K562 (cell line): Measurements from ENCODE around the gene FATE1.

Source experiments
- EGR1 ChIP-seq: fragments of 450-650 bp; conservative IDR thresholded peaks from 2 replicates; pipeline ENCODE4 v1.6.1; 2017; ENCODE audit warnings: mild to moderate bottlenecking
- HNRNPH1 ChIP-seq: fragments of 200-400 bp; formaldehyde crosslinking; optimal IDR thresholded peaks from 2 replicates; pipeline ENCODE3; 2017; ENCODE audit warnings: low read depth, mild to moderate bottlenecking, low read length, moderate library complexity
- MLLT1 ChIP-seq, 2 experiments: fragments of 450-650 bp; IDR thresholded peaks; 2 replicates each; pipeline ENCODE4 v1.6.1; 2016
- MXI1 ChIP-seq: IDR thresholded peaks from 2 replicates; pipeline ENCODE4 v1.6.1; 2011; ENCODE audit warnings: low read depth, mild to moderate bottlenecking, improper control_type of control experiment, low read length
- NCOA6 ChIP-seq: fragments of 450-650 bp; IDR thresholded peaks from 2 replicates; pipeline ENCODE4 v1.6.1; 2017; ENCODE audit warnings: mild to moderate bottlenecking
- SP2 ChIP-seq: IDR thresholded peaks from 2 replicates; pipeline ENCODE4 v1.6.1; 2011; ENCODE audit warnings: mild to moderate bottlenecking, low read depth, low read length, moderate library complexity; ENCODE audit not compliant: poor library complexity, severe bottlenecking; ENCODE audit errors: extremely low read depth
- SRF ChIP-seq, 2 experiments: fragments of 250-450, 450-650 bp in 1 of 2; sonication (Bioruptor Pico) in 1 of 2; sonication (generic) in 1 of 2; formaldehyde crosslinking; IDR thresholded peaks; 2 replicates each; pipeline versions ENCODE4 v1.5.0 to v1.5.1; 2020 to 2022; ENCODE audit warnings: mild to moderate bottlenecking in 1 of 2, missing genetic modification reagents in 1 of 2
- YBX1 ChIP-seq: fragments of 450-650 bp; IDR thresholded peaks from 2 replicates; pipeline ENCODE4 v1.7.1; 2016; ENCODE audit warnings: mild to moderate bottlenecking
- ZBTB7A ChIP-seq: IDR thresholded peaks from 2 replicates; pipeline ENCODE4 v1.6.1; 2011; ENCODE audit warnings: low read depth, mild to moderate bottlenecking, low read length, moderate library complexity, borderline replicate concordance; ENCODE audit not compliant: control insufficient read depth
- ZNF551 ChIP-seq: fragments of 250-450 bp; sonication (Bioruptor Pico); IDR thresholded peaks from 2 replicates; pipeline ENCODE4 v1.5.0; 2021; ENCODE audit warnings: mild to moderate bottlenecking, moderate library complexity
- TF ChIP-seq, protein P1 (sequence below): fragments of 450-650 bp; formaldehyde crosslinking; IDR thresholded peaks from 2 replicates; pipeline ENCODE4 v1.4.0; 2020; ENCODE audit warnings: mild to moderate bottlenecking
- TF ChIP-seq, protein P2 (sequence below), 2 experiments: fragments of 450-650 bp; formaldehyde crosslinking in 1 of 2; IDR thresholded peaks; 2 replicates each; pipeline versions ENCODE4 v1.4.0 to v1.6.1; 2014 to 2020; ENCODE audit warnings: mild to moderate bottlenecking in 2 of 2, borderline replicate concordance in 1 of 2, low read depth in 1 of 2

DNA sequence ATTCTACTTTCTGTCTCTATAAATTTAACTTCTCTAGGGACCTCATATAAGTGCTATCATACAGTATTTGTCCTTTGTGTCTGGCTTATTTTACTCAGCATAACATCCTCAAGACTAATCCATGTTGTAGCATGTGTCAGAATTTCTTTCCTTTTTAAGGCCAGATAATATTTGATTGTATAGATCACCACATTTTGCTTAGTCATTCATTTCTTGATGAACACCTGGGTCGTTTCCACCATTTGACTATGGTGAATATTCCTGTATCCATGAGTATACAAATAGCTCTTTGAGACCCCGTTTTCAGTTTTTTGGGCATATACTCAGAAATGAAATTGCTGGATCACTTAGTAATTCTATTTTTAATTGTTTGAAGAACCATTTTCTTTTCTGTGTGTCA, 30.7 kb downstream of the FATE1 start:
- TF ChIP-seq, protein P1, sequence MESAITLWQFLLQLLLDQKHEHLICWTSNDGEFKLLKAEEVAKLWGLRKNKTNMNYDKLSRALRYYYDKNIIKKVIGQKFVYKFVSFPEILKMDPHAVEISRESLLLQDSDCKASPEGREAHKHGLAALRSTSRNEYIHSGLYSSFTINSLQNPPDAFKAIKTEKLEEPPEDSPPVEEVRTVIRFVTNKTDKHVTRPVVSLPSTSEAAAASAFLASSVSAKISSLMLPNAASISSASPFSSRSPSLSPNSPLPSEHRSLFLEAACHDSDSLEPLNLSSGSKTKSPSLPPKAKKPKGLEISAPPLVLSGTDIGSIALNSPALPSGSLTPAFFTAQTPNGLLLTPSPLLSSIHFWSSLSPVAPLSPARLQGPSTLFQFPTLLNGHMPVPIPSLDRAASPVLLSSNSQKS (CRISPR knock-in tag): no peak
- TF ChIP-seq EGR1 (no peak), NCOA6 (no peak), MLLT1 (IDR thresholded peaks at IDR 0.05) (no peak), MXI1 (no peak), SP2 (no peak), HNRNPH1 (no peak), YBX1 (no peak), SRF (CRISPR knock-in tag; IDR thresholded peaks at IDR 0.05) (no peak), ZNF551 (no peak), ZBTB7A (no peak)
- TF ChIP-seq, protein P2, sequence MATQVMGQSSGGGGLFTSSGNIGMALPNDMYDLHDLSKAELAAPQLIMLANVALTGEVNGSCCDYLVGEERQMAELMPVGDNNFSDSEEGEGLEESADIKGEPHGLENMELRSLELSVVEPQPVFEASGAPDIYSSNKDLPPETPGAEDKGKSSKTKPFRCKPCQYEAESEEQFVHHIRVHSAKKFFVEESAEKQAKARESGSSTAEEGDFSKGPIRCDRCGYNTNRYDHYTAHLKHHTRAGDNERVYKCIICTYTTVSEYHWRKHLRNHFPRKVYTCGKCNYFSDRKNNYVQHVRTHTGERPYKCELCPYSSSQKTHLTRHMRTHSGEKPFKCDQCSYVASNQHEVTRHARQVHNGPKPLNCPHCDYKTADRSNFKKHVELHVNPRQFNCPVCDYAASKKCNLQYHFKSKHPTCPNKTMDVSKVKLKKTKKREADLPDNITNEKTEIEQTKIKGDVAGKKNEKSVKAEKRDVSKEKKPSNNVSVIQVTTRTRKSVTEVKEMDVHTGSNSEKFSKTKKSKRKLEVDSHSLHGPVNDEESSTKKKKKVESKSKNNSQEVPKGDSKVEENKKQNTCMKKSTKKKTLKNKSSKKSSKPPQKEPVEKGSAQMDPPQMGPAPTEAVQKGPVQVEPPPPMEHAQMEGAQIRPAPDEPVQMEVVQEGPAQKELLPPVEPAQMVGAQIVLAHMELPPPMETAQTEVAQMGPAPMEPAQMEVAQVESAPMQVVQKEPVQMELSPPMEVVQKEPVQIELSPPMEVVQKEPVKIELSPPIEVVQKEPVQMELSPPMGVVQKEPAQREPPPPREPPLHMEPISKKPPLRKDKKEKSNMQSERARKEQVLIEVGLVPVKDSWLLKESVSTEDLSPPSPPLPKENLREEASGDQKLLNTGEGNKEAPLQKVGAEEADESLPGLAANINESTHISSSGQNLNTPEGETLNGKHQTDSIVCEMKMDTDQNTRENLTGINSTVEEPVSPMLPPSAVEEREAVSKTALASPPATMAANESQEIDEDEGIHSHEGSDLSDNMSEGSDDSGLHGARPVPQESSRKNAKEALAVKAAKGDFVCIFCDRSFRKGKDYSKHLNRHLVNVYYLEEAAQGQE (IDR thresholded peaks at IDR 0.05; ENCODE audit: borderline replicate concordance): no peak
- TF ChIP-seq, protein P2 (CRISPR knock-in tag; IDR thresholded peaks at IDR 0.05; ENCODE audit: low read depth): no peak
